PC-9 (cell line): ENCODE measurements around the gene TEX53. TPM values are rescaled to one million over a fixed set of nuclear protein-coding genes. Genes with fewer than 3 reads are reported as not detected.

Source experiments
- BruUV-seq: library from RNA; stranded (reverse); fragments of 400-500 nt; replicated peaks from 2 replicates; lab custom pipeline; 2021; lab: Mats Ljungman, UMichigan
- CTCF ChIA-PET: fragments of 300-600 bp; sonication (Branson Sonifier 250); formaldehyde crosslinking; loops from one replicate; lab custom pipeline; 2022; ENCODE audit warnings: antibody characterized with exemption; lab: Charles Lee
- POLR2A ChIA-PET: fragments of 300-600 bp; sonication (Branson Sonifier 250); formaldehyde crosslinking; loops from one replicate; lab custom pipeline; 2022; ENCODE audit warnings: antibody characterized with exemption; ENCODE audit not compliant: unreplicated experiment; lab: Charles Lee
- DNase-seq, 2 experiments: peaks; one replicate each; pipeline versions ENCODE4 v3.0.0 to v3.0.0-alpha.2; 2015 to 2022; ENCODE audit warnings: mixed read lengths in 1 of 2
- H2AFZ ChIP-seq: fragments of 200-600 bp; sonication (generic); 2 replicates; pipeline ENCODE4 v1.8.1; 2017; ENCODE audit warnings: antibody characterized with exemption
- H3F3A ChIP-seq: fragments of 200-600 bp; sonication (generic); 2 replicates; pipeline ENCODE4 v1.8.1; 2017; ENCODE audit warnings: antibody characterized with exemption, mild to moderate bottlenecking, low read depth; ENCODE audit not compliant: insufficient read depth
- H3K27ac ChIP-seq: fragments of 200-600 bp; sonication (generic); 2 replicates; pipeline ENCODE4 v1.6.1; 2016; ENCODE audit warnings: mixed run types
- H3K27me3 ChIP-seq: fragments of 200-600 bp; sonication (generic); 2 replicates; pipeline ENCODE4 v1.6.1; 2016; ENCODE audit warnings: low read depth, mixed run types; ENCODE audit not compliant: insufficient read depth
- H3K36me3 ChIP-seq: fragments of 200-600 bp; sonication (generic); 2 replicates; pipeline ENCODE4 v1.6.1; 2016; ENCODE audit warnings: low read depth, mixed run types
- H3K4me1 ChIP-seq: fragments of 200-600 bp; sonication (generic); replicated peaks from 2 replicates; pipeline ENCODE4 v1.6.1; 2016; ENCODE audit warnings: mixed run types; ENCODE audit not compliant: insufficient read depth
- H3K4me2 ChIP-seq: fragments of 200-600 bp; sonication (generic); 2 replicates; pipeline ENCODE4 v1.6.1; 2017; ENCODE audit warnings: mixed run types
- H3K4me3 ChIP-seq: fragments of 200-600 bp; sonication (generic); 2 replicates; pipeline ENCODE4 v1.6.1; 2016; ENCODE audit warnings: mixed run types
- H3K79me2 ChIP-seq: fragments of 200-600 bp; sonication (generic); 2 replicates; pipeline ENCODE4 v1.6.1; 2017; ENCODE audit warnings: low read depth, mixed run types
- H3K9me2 ChIP-seq: fragments of 200-600 bp; sonication (generic); 2 replicates; pipeline ENCODE4 v1.8.1; 2017; ENCODE audit warnings: mild to moderate bottlenecking; ENCODE audit not compliant: insufficient read depth
- H3K9me3 ChIP-seq: fragments of 200-600 bp; sonication (generic); 2 replicates; pipeline ENCODE4 v1.8.1; 2016; ENCODE audit warnings: low read depth; ENCODE audit not compliant: insufficient read depth
- H4K20me1 ChIP-seq: fragments of 200-600 bp; sonication (generic); 2 replicates; pipeline ENCODE4 v1.8.1; 2017; ENCODE audit not compliant: insufficient read depth
- CTCF ChIP-seq: fragments of 200-600 bp; sonication (generic); conservative IDR thresholded peaks from 2 replicates; pipeline ENCODE4 v1.6.1; 2017; ENCODE audit warnings: mixed run types, antibody characterized with exemption, mild to moderate bottlenecking, moderate library complexity
- EZH2 ChIP-seq: fragments of 200-600 bp; sonication (generic); IDR thresholded peaks from 2 replicates; pipeline ENCODE4 v1.8.0; 2017; ENCODE audit warnings: antibody characterized with exemption, low read depth
- intact Hi-C: fragments of 100-400 bp; cut with micrococcal nuclease; formaldehyde crosslinking; loops from one replicate; pipeline ENCODE4 v1.10.0; 2022; ENCODE audit not compliant: unreplicated experiment
- total RNA-seq: library from RNA; stranded (reverse); gene quantifications from 2 replicates; pipeline ENCODE4 v1.2.3, GENCODE V29; 2021

TEX53 gene
- total RNA-seq, 1 experiment from 2014 or later, result not detected

- Histone ChIP-seq H3K9me3 (no peaks in the 10 kb centered on the region), H3K27ac (no peak overlapping the region), H3K36me3 (no peaks in the 10 kb centered on the region; the same call in 1 of the 2 replicates), H3K9me2 (no peaks in the 10 kb centered on the region), H3K4me2 (no peak overlapping the region), H3K4me3 (no peak overlapping the region), H3K79me2 (no peaks in the 10 kb centered on the region), H3K27me3 (no peaks in the 10 kb centered on the region), H3K4me1 (no peaks in the 10 kb centered on the region), H2AFZ (no peak overlapping the region), H3F3A (no peaks in the 10 kb centered on the region), H4K20me1 (no peaks in the 10 kb centered on the region)
- intact Hi-C loops, result no loop called here
- CTCF ChIA-PET, result no interaction called here
- TF ChIP-seq EZH2 (no peak), CTCF (no peak)
- POLR2A ChIA-PET, result no interaction called here
- BruUV-seq, result no TSS peak
- DNase-seq, result no peak
These were observed 23.2 kb downstream of the TEX53 start for GRCh38 chr9:114634387-114634786.

- intact Hi-C loops, result no loop called here
- Histone ChIP-seq H3K4me3 (no peak overlapping the region), H3F3A (no peaks in the 10 kb centered on the region), H3K9me2 (no peaks in the 10 kb centered on the region), H3K27ac (no peak overlapping the region), H3K4me2 (no peak overlapping the region), H3K9me3 (no peaks in the 10 kb centered on the region), H4K20me1 (no peaks in the 10 kb centered on the region), H3K27me3 (no peaks in the 10 kb centered on the region), H3K4me1 (no peaks in the 10 kb centered on the region), H3K79me2 (no peaks in the 10 kb centered on the region), H2AFZ (no peak overlapping the region), H3K36me3 (no peaks in the 10 kb centered on the region; the same call in 1 of the 2 replicates)
- BruUV-seq, result no TSS peak
- POLR2A ChIA-PET, result no interaction called here
- CTCF ChIA-PET, result no interaction called here
- TF ChIP-seq CTCF, result no peak
- TF ChIP-seq EZH2, result no peak
- no peak for DNase-seq
These were observed 24.0 kb downstream of the TEX53 start for GRCh38 chr9:114633438-114634089.

DNA sequence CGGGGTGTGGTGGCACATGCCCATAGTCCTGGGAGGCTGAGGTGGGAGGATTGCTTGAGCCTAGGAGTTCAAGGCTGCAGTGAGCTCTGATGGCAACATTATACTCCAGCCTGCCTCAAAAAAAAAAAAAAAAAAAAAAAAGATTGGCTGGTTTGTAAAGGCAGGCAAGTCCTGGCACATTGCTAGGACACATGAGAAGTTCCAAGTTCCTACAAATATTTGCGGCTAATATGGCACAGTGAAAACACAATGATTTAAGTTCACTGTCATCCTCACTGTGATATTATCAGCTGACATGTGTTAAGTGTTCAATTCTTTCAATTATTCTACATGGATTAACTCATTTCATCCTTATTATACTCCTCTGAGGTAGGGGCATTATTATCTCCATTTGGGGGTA, 26.4 kb downstream of the TEX53 start:
- POLR2A ChIA-PET, result no interaction called here
- no peaks in the 10 kb centered on the region for H3K27me3 ChIP-seq
- H3K9me2 ChIP-seq, result no peaks in the 10 kb centered on the region
- H3K79me2 ChIP-seq, result no peaks in the 10 kb centered on the region
- CTCF ChIA-PET, result interaction anchor here (0.7 kb wide), 1 partner anchor 129 kb away, joined by 6 read pairs; no protein-coding TSS in a partner anchor
- intact Hi-C loops, result no loop called here
- no peak for DNase-seq
- H2AFZ ChIP-seq, result no peak overlapping the region
- H3K27ac ChIP-seq, result no peak overlapping the region
- H4K20me1 ChIP-seq, result no peaks in the 10 kb centered on the region
- no peak overlapping the region for H3K4me2 ChIP-seq
- BruUV-seq, result no TSS peak
- no peaks in the 10 kb centered on the region for H3K9me3 ChIP-seq
- H3K4me3 ChIP-seq, result no peak overlapping the region
- TF ChIP-seq EZH2 (no peak), CTCF (no peak)
- H3F3A ChIP-seq, result no peaks in the 10 kb centered on the region
- H3K36me3 ChIP-seq, result no peaks in the 10 kb centered on the region; the same call in 1 of the 2 replicates
- H3K4me1 ChIP-seq, result no peaks in the 10 kb centered on the region
